ENCODE measurements around the gene LRSAM1. TPM values are rescaled to one million over a fixed set of nuclear protein-coding genes. Genes with fewer than 3 reads are reported as not detected.
A peak's percentile ranks its signal among the peaks of the same experiment; 100 is the strongest.

The LRSAM1 gene
- total RNA-seq, 1 donor from 2014 or later = 38.0 TPM

GRCh38 chr9:127447416-127448111, 3.7 kb upstream of the LRSAM1 start:
- peaks cover 8% of the 10 kb centered on the region for H3K27me3 Mint-ChIP-seq (ENCODE audit: unreplicated experiment)
- H3K27ac Mint-ChIP-seq (ENCODE audit: unreplicated experiment) = no peak overlapping the region
- H3K4me3 Mint-ChIP-seq (ENCODE audit: unreplicated experiment) = no peak overlapping the region
- H3K4me1 Mint-ChIP-seq (ENCODE audit: low read depth, unreplicated experiment) = peaks cover 11% of the 10 kb centered on the region
- no peak for TF ChIP-seq CTCF (IDR thresholded peaks at IDR 0.05; ENCODE audit: partially characterized antibody, unreplicated experiment)
- no peak for DNase-seq
- peaks cover 17% of the 10 kb centered on the region for H3K9me3 Mint-ChIP-seq (ENCODE audit: unreplicated experiment)
- H3K36me3 Mint-ChIP-seq (ENCODE audit: unreplicated experiment) = peaks cover 16% of the 10 kb centered on the region

- peaks cover 11% of the 10 kb centered on the region for H3K4me1 Mint-ChIP-seq (ENCODE audit: low read depth, unreplicated experiment)
- H3K27me3 Mint-ChIP-seq (ENCODE audit: unreplicated experiment) = peaks cover 8% of the 10 kb centered on the region
- H3K9me3 Mint-ChIP-seq (ENCODE audit: unreplicated experiment) = peaks cover 17% of the 10 kb centered on the region
- H3K27ac Mint-ChIP-seq (ENCODE audit: unreplicated experiment) = no peak overlapping the region
- no peak for TF ChIP-seq CTCF (IDR thresholded peaks at IDR 0.05; ENCODE audit: partially characterized antibody, unreplicated experiment)
- H3K4me3 Mint-ChIP-seq (ENCODE audit: unreplicated experiment) = no peak overlapping the region
- no peak for DNase-seq
- peaks cover 16% of the 10 kb centered on the region for H3K36me3 Mint-ChIP-seq (ENCODE audit: unreplicated experiment)
Measured at GRCh38 chr9:127448112-127448805, 3.1 kb upstream of the LRSAM1 start.

- peak overlapping the region; percentile 98 for H3K4me3 Mint-ChIP-seq (ENCODE audit: unreplicated experiment)
- peaks cover 11% of the 10 kb centered on the region for H3K4me1 Mint-ChIP-seq (ENCODE audit: low read depth, unreplicated experiment)
- TF ChIP-seq CTCF (IDR thresholded peaks at IDR 0.05; ENCODE audit: partially characterized antibody, unreplicated experiment) = no peak
- DNase-seq = no peak
- peaks cover 10% of the 10 kb centered on the region for H3K36me3 Mint-ChIP-seq (ENCODE audit: unreplicated experiment)
- H3K27ac Mint-ChIP-seq (ENCODE audit: unreplicated experiment) = no peak overlapping the region
- H3K9me3 Mint-ChIP-seq (ENCODE audit: unreplicated experiment) = peaks cover 12% of the 10 kb centered on the region
- H3K27me3 Mint-ChIP-seq (ENCODE audit: unreplicated experiment) = peaks cover 10% of the 10 kb centered on the region
Measured at GRCh38 chr9:127449332-127449966, 1.9 kb upstream of the LRSAM1 start.

GRCh38 chr9:127450243-127450760, 1.0 kb upstream of the LRSAM1 start:
- DNase-seq = no peak
- peak overlapping the region; percentile 92 for H3K27ac Mint-ChIP-seq (ENCODE audit: unreplicated experiment)
- TF ChIP-seq CTCF (IDR thresholded peaks at IDR 0.05; ENCODE audit: partially characterized antibody, unreplicated experiment) = no peak
- peak overlapping the region; percentile 98 for H3K4me3 Mint-ChIP-seq (ENCODE audit: unreplicated experiment)
- peaks cover 10% of the 10 kb centered on the region for H3K9me3 Mint-ChIP-seq (ENCODE audit: unreplicated experiment)
- peaks cover 12% of the 10 kb centered on the region for H3K27me3 Mint-ChIP-seq (ENCODE audit: unreplicated experiment)
- H3K4me1 Mint-ChIP-seq (ENCODE audit: low read depth, unreplicated experiment) = peaks cover 11% of the 10 kb centered on the region
- peaks cover 2% of the 10 kb centered on the region for H3K36me3 Mint-ChIP-seq (ENCODE audit: unreplicated experiment)

GRCh38 chr9:127451608-127451857, 223 bp downstream of the LRSAM1 start:
- H3K36me3 Mint-ChIP-seq (ENCODE audit: unreplicated experiment) = peaks cover 5% of the 10 kb centered on the region
- H3K27me3 Mint-ChIP-seq (ENCODE audit: unreplicated experiment) = peaks cover 12% of the 10 kb centered on the region
- H3K27ac Mint-ChIP-seq (ENCODE audit: unreplicated experiment) = peak overlapping the region; percentile 92
- H3K4me1 Mint-ChIP-seq (ENCODE audit: low read depth, unreplicated experiment) = peaks cover 11% of the 10 kb centered on the region
- peaks cover 14% of the 10 kb centered on the region for H3K9me3 Mint-ChIP-seq (ENCODE audit: unreplicated experiment)
- DNase-seq = no peak
- TF ChIP-seq CTCF (IDR thresholded peaks at IDR 0.05; ENCODE audit: partially characterized antibody, unreplicated experiment) = no peak
- H3K4me3 Mint-ChIP-seq (ENCODE audit: unreplicated experiment) = peak overlapping the region; percentile 98

Measured in glutamatergic neuron (in vitro differentiated cells).